Heart left ventricle (tissue), 13 donors: ENCODE measurements around the gene IFIT3.

Source experiments
- CTCF ChIP-seq, 12 donors: fragments of 200-600 bp; sonication (generic) in 4 of 12; IDR thresholded peaks; one replicate each; pipeline versions ENCODE4 v1.5.0 to v1.8.0; 2018 to 2022; ENCODE audit warnings: antibody characterized with exemption in 12 of 12, mild to moderate bottlenecking in 5 of 12
- POLR2A ChIP-seq, 2 donors: fragments of 450-650 bp; IDR thresholded peaks; one replicate each; pipeline ENCODE4 v1.6.1; 2017; ENCODE audit warnings: antibody characterized with exemption in 2 of 2, mild to moderate bottlenecking in 2 of 2, moderate library complexity in 2 of 2
- donor health status: ischemic (EF 13 %, LVEDD 7.1; RV severe dilation, severe dysfunction).
- donor health status: DM: no; HTN: yes; CAD: no.
- donor health status: DM: no; HTN: no; CAD: no.
- donor health status: ischemic (EF 25% LVEDD 6.9; RV normal size, moderate dysfunction).
- donor health status: ischemic (EF 25% LVEDD 5.7; RV mildly dilated, moderate dysfunction).
- donor health status: ischemic (EF 35%, LVEDD 5.7; RV mildly dilated, moderate dysfunction).
- donor health status: nonischemic (EF 11% LVEDD 7.7; RV severe dilation, severe dysfunction).
- donor health status: DM: yes; HTN: yes; CAD: no.
- donor health status: PGD.
- donor health status: ischemic (EF 29% LVEDD 5.4; RV normal size, mild dysfunction).
- donor health status: nonischemic (EF 23%, LVEDD 6.1; RV moderate dilation, normal function).

- TF ChIP-seq CTCF (IDR thresholded peaks at IDR 0.05) (no peak), POLR2A (IDR thresholded peaks at IDR 0.05) (no peak)
Observed at GRCh38 chr10:89312973-89313372, 14.8 kb upstream of the IFIT3 start.
